Endodermal cell (in vitro differentiated cells): ENCODE results near the gene SLAIN2. TPM values are rescaled to one million over a fixed set of nuclear protein-coding genes. Genes with fewer than 3 reads are reported as not detected.

ENCODE experiments used
- DNase-seq: peaks from one replicate; pipeline ENCODE4 v3.0.0-alpha.2; 2017
- H3K27ac ChIP-seq: 2 replicates; pipeline ENCODE4 v1.5.1; 2013; ENCODE audit warnings: mild to moderate bottlenecking, low read depth, low read length, moderate library complexity
- H3K27me3 ChIP-seq: 2 replicates; pipeline ENCODE4 v1.6.1; 2013; ENCODE audit warnings: mild to moderate bottlenecking, low read length, moderate library complexity; ENCODE audit not compliant: insufficient read depth, control insufficient read depth, poor library complexity, severe bottlenecking
- H3K36me3 ChIP-seq: 2 replicates; pipeline ENCODE4 v1.7.0; 2013; ENCODE audit warnings: mild to moderate bottlenecking, low read length, moderate library complexity; ENCODE audit not compliant: control insufficient read depth, insufficient read depth
- H3K4me1 ChIP-seq: one replicate; pipeline ENCODE4 v1.7.0; 2013; ENCODE audit warnings: low read length; ENCODE audit not compliant: control insufficient read depth, insufficient read depth
- H3K4me3 ChIP-seq: 2 replicates; pipeline ENCODE4 v1.5.1; 2013; ENCODE audit warnings: mild to moderate bottlenecking, low read length, moderate library complexity
- H3K9ac ChIP-seq: 2 replicates; pipeline ENCODE4 v1.6.1; 2013; ENCODE audit warnings: mild to moderate bottlenecking, low read length, moderate library complexity; ENCODE audit not compliant: poor library complexity, severe bottlenecking; ENCODE audit errors: extremely low read depth
- H3K9me3 ChIP-seq: 2 replicates; pipeline ENCODE4 v1.6.1; 2013; ENCODE audit warnings: mild to moderate bottlenecking, low read length, moderate library complexity; ENCODE audit not compliant: control insufficient read depth
- H3K27ac Mint-ChIP-seq: 2 replicates; pipeline ENCODE4 v1.8.0; 2020; ENCODE audit warnings: mixed read lengths
- H3K27me3 Mint-ChIP-seq: 2 replicates; pipeline ENCODE4 v1.8.0; 2021; ENCODE audit warnings: mild to moderate bottlenecking, mixed read lengths; ENCODE audit not compliant: insufficient read depth
- H3K36me3 Mint-ChIP-seq: 2 replicates; pipeline ENCODE4 v1.8.0; 2020; ENCODE audit warnings: low read depth, mixed read lengths
- H3K4me1 Mint-ChIP-seq: 2 replicates; pipeline ENCODE4 v1.8.0; 2020; ENCODE audit warnings: mixed read lengths
- H3K4me3 Mint-ChIP-seq: 2 replicates; pipeline ENCODE4 v1.8.0; 2020; ENCODE audit warnings: mild to moderate bottlenecking, moderate library complexity, mixed read lengths
- H3K9me3 Mint-ChIP-seq: 2 replicates; pipeline ENCODE4 v1.8.0; 2020; ENCODE audit warnings: mild to moderate bottlenecking, mixed read lengths
- WGBS, 2 experiments: methylation state at CpG; one replicate each; pipeline versions ENCODE4 v1.1.5 to v1.1.7; 2013; ENCODE audit warnings: missing lambda C conversion rate in 2 of 2, mixed read lengths in 1 of 2; ENCODE audit not compliant: insufficient coverage in 1 of 2, insufficient read length in 1 of 2; 5-methylcytosine and 5-hydroxymethylcytosine counted together
- total RNA-seq, 2 donors: library from RNA; stranded (reverse); fragmentation: NEBNext Ultra II Directional in 1 of 2; extraction: Animal tissue kit (Norgen Biotek cat#: 25700) in 1 of 2; gene quantifications; 2 replicates in 1 of 2; 3 replicates in 1 of 2; pipeline ENCODE4 v1.2.1, GENCODE V29; 2021
- TF ChIP-seq, protein P1 (sequence below): fragments of 200-600 bp; sonication (generic); conservative IDR thresholded peaks from 2 replicates; pipeline ENCODE4 v1.5.0; 2021; ENCODE audit warnings: antibody characterized with exemption, mild to moderate bottlenecking

SLAIN2 gene
- total RNA-seq, 2 donors from 2014 or later, result 42.1 to 49.8 TPM

- H3K4me3 ChIP-seq, result no peak overlapping the region
- H3K9me3 ChIP-seq, result no peaks in the 10 kb centered on the region
- H3K27ac Mint-ChIP-seq, result no peak overlapping the region
- no peaks in the 10 kb centered on the region for H3K9me3 Mint-ChIP-seq
- TF ChIP-seq, protein P1, sequence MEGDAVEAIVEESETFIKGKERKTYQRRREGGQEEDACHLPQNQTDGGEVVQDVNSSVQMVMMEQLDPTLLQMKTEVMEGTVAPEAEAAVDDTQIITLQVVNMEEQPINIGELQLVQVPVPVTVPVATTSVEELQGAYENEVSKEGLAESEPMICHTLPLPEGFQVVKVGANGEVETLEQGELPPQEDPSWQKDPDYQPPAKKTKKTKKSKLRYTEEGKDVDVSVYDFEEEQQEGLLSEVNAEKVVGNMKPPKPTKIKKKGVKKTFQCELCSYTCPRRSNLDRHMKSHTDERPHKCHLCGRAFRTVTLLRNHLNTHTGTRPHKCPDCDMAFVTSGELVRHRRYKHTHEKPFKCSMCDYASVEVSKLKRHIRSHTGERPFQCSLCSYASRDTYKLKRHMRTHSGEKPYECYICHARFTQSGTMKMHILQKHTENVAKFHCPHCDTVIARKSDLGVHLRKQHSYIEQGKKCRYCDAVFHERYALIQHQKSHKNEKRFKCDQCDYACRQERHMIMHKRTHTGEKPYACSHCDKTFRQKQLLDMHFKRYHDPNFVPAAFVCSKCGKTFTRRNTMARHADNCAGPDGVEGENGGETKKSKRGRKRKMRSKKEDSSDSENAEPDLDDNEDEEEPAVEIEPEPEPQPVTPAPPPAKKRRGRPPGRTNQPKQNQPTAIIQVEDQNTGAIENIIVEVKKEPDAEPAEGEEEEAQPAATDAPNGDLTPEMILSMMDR, result no peak
- 89 to 92% methylated on average over 6 to 9 of the region's 9 CpGs for WGBS, 2 experiments
- H3K9ac ChIP-seq, result no peak overlapping the region
- H3K4me1 Mint-ChIP-seq, result no peaks in the 10 kb centered on the region
- no peaks in the 10 kb centered on the region for H3K27me3 Mint-ChIP-seq
- H3K36me3 Mint-ChIP-seq, result no peaks in the 10 kb centered on the region
- H3K27ac ChIP-seq, result no peak overlapping the region
- H3K4me1 ChIP-seq, result no peaks in the 10 kb centered on the region
- H3K4me3 Mint-ChIP-seq, result no peak overlapping the region
- no peaks in the 10 kb centered on the region for H3K36me3 ChIP-seq
- DNase-seq, result no peak
- H3K27me3 ChIP-seq, result no peaks in the 10 kb centered on the region
Measured at GRCh38 chr4:48331577-48332330, 9.6 kb upstream of the SLAIN2 start.

GRCh38 chr4:48332661-48333060, 8.7 kb upstream of the SLAIN2 start:
- no peak for DNase-seq
- Histone ChIP-seq H3K27ac (no peak overlapping the region), H3K27me3 (no peaks in the 10 kb centered on the region), H3K4me1 (no peaks in the 10 kb centered on the region), H3K36me3 (no peaks in the 10 kb centered on the region), H3K9me3 (no peaks in the 10 kb centered on the region), H3K9ac (no peak overlapping the region), H3K4me3 (no peak overlapping the region)
- 90 to 96% methylated on average over 1 to 5 of the region's 5 CpGs for WGBS, 2 experiments
- TF ChIP-seq, protein P1, result no peak
- Mint-ChIP-seq H3K36me3 (no peaks in the 10 kb centered on the region), H3K4me1 (no peaks in the 10 kb centered on the region), H3K27me3 (no peaks in the 10 kb centered on the region), H3K27ac (no peak overlapping the region), H3K4me3 (no peak overlapping the region), H3K9me3 (no peaks in the 10 kb centered on the region)

DNA sequence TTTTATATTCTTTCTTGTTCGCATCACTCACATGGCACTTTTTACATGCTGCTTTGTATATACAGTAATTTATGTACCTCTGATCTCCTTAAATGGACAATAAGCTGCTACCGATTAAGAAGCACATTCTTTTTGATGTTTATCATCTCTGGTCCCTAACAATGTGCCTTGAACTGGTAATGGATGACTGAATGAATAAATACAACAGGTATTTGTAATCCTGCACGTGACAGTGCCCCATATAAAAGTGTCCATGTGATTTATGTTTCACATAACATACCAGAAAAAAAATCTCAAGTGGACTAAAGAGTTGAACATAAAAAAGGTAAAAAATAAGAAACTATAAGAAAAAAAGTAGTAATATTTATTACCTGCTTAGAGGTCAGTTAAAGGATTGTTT, 7.7 kb upstream of the SLAIN2 start:
- no peaks in the 10 kb centered on the region for H3K27me3 Mint-ChIP-seq
- Histone ChIP-seq H3K4me3 (no peak overlapping the region), H3K36me3 (no peaks in the 10 kb centered on the region), H3K9ac (no peak overlapping the region), H3K9me3 (no peaks in the 10 kb centered on the region), H3K27me3 (no peaks in the 10 kb centered on the region), H3K4me1 (no peaks in the 10 kb centered on the region), H3K27ac (no peak overlapping the region)
- no peaks in the 10 kb centered on the region for H3K36me3 Mint-ChIP-seq
- TF ChIP-seq, protein P1, result no peak
- no peaks in the 10 kb centered on the region for H3K9me3 Mint-ChIP-seq
- H3K4me1 Mint-ChIP-seq, result no peaks in the 10 kb centered on the region
- no peak for DNase-seq
- no peak overlapping the region for H3K4me3 Mint-ChIP-seq
- 96% methylated on average over 3 of the region's 3 CpGs; no CpG with 5 or more reads in 1 of the 2 experiments for WGBS, 2 experiments
- no peak overlapping the region for H3K27ac Mint-ChIP-seq
